GM20000 (cell line): ENCODE measurements around the gene CEP290.

ENCODE experiments used
- DNase-seq: peaks from one replicate; pipeline ENCODE4 v3.0.0; 2012; ENCODE audit warnings: low spot score
- CTCF ChIP-seq: IDR thresholded peaks from 2 replicates; pipeline ENCODE4 v1.5.1; 2012; ENCODE audit warnings: mild to moderate bottlenecking, control low read depth; ENCODE audit errors: extremely low read depth, missing control alignments

The CEP290 gene

GRCh38 chr12:88081247-88081646, 60.6 kb downstream of the CEP290 start:
- no peak for TF ChIP-seq CTCF
- no peak for DNase-seq

- TF ChIP-seq CTCF: no peak
- no peak for DNase-seq
Observed at GRCh38 chr12:88067301-88067700, 74.6 kb downstream of the CEP290 start.

GRCh38 chr12:88063375-88063774, 78.5 kb downstream of the CEP290 start:
- peak; percentile 8 for DNase-seq
- no peak for TF ChIP-seq CTCF

GRCh38 chr12:88062474-88062873, 79.4 kb downstream of the CEP290 start:
- no peak for TF ChIP-seq CTCF
- DNase-seq: peak; percentile 8

- TF ChIP-seq CTCF: no peak
Observed at GRCh38 chr12:88058719-88059077, 83.2 kb downstream of the CEP290 start.

GRCh38 chr12:88057994-88058718, 83.7 kb downstream of the CEP290 start:
- TF ChIP-seq CTCF: no peak
- no peak for DNase-seq

More at GRCh38 chr12:88058719-88059077, 83.2 kb downstream of the CEP290 start:
- no peak for DNase-seq

GRCh38 chr12:88056571-88056970, 85.3 kb downstream of the CEP290 start:
- DNase-seq: no peak
- no peak for TF ChIP-seq CTCF
